ENCODE data around the gene DET1. TPM values are rescaled to one million over a fixed set of nuclear protein-coding genes. Genes with fewer than 3 reads are reported as not detected.

The DET1 gene
- total RNA-seq, 1 experiment from 2014 or later, result 6.1 TPM

DNA sequence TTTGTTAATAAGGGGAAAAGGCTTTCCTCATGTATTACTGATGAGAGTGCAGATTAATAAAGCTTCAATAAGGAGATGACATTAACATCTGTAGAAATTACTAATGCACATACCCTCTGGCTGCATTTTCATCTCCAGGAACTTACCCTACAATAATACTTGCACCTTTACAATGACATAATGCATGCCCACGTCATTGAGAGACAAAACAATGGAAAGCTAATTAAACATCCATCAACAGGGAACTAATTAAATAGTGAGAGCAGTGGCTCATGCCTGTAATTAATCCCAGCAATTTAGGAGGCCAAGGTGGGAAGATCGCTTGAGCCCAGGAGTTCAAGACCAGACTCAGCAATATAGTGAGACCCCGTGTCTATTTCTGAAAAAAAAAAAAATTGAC lies 32.8 kb upstream of the DET1 start (continued):
- TF ChIP-seq, protein P1, sequence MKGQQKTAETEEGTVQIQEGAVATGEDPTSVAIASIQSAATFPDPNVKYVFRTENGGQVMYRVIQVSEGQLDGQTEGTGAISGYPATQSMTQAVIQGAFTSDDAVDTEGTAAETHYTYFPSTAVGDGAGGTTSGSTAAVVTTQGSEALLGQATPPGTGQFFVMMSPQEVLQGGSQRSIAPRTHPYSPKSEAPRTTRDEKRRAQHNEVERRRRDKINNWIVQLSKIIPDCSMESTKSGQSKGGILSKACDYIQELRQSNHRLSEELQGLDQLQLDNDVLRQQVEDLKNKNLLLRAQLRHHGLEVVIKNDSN (CRISPR knock-in tag; IDR thresholded peaks at IDR 0.05), result no peak
- TF ChIP-seq GABPB1 (CRISPR knock-in tag; IDR thresholded peaks at IDR 0.05) (no peak), FOXK1 (CRISPR knock-in tag; IDR thresholded peaks at IDR 0.05) (no peak), TCF7 (CRISPR knock-in tag; IDR thresholded peaks at IDR 0.05; ENCODE audit: low read depth) (no peak)

DNA sequence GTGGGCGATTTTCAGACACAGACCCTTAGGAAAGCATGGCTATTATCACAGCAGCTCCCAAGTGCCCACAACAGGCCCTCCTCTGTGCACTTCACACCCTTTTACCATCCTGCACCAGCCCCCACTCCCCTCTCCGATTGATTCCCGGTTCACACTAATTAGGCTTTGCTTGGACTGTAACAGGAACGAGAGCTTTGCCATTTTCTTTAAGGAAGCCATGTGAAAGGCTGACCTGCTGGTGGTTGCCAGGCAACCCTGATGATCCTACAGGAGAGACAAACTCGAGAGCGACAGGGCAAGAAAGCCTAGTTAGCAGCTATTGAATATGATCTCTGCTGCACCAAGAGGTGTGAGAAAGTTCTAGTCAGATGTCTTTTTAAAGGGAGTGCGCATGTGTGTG lies 28.2 kb upstream of the DET1 start:
- no peak for TF ChIP-seq GRHL2 (CRISPR knock-in tag; IDR thresholded peaks at IDR 0.05; ENCODE audit: insufficient replicate concordance, severe bottlenecking)
- no peak for TF ChIP-seq STAT6 (CRISPR knock-in tag; conservative IDR thresholded peaks at IDR 0.05; ENCODE audit: low read depth)
- TF ChIP-seq NFYB (CRISPR knock-in tag; conservative IDR thresholded peaks at IDR 0.05; ENCODE audit: low read depth), result no peak
- TF ChIP-seq FOXK1 (CRISPR knock-in tag; IDR thresholded peaks at IDR 0.05), result no peak
- TF ChIP-seq NR1H2 (CRISPR knock-in tag; IDR thresholded peaks at IDR 0.05), result no peak
- no peak for TF ChIP-seq SP1 (CRISPR knock-in tag; conservative IDR thresholded peaks at IDR 0.05)
- no peak for TF ChIP-seq NR3C1 (CRISPR knock-in tag; conservative IDR thresholded peaks at IDR 0.05; ENCODE audit: low read depth)
- H3K27ac Mint-ChIP-seq, result no peak overlapping the region
- peaks cover 9% of the 10 kb centered on the region for H3K4me1 Mint-ChIP-seq
- ATAC-seq (peak; percentile 43; the same call in 1 of the 2 replicates), DNase-seq (ENCODE audit: low spot score) (no peak)
- CTCF ChIA-PET, result interaction anchor here (0.6 to 1.2 kb wide), 2 partner anchors 37 to 139 kb away, joined by 3 to 4 read pairs; no protein-coding TSS in a partner anchor
- H3K9me3 Mint-ChIP-seq, result no peaks in the 10 kb centered on the region
- H3K36me3 Mint-ChIP-seq, result no peaks in the 10 kb centered on the region
- H3K27me3 Mint-ChIP-seq (ENCODE audit: low read depth), result no peaks in the 10 kb centered on the region; the same call in 1 of the 2 replicates
- H3K4me3 Mint-ChIP-seq, result no peak overlapping the region
- POLR2A ChIA-PET, result no interaction called here

DNA sequence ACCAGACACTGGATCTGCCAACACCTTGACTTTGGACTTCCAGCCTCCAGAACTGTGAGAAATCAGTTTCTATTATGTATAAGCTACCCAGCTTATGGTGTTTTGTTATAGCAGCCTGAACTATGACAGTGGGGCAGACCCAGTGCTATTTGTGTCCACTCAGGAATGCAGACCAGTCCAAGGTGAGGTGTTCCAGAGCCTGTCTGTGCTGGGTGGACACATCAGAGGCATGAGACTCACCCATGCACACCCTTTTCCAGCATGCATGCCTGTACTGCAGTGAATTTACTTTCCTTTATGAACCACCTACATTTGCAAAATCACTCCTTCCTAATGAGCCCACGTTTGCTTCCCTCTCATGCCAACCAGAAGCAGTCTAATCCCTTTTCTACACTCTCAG lies 27.6 kb upstream of the DET1 start:
- Mint-ChIP-seq H3K4me1 (peaks cover 9% of the 10 kb centered on the region), H3K27ac (no peak overlapping the region), H3K4me3 (no peak overlapping the region), H3K36me3 (no peaks in the 10 kb centered on the region), H3K27me3 (ENCODE audit: low read depth) (no peaks in the 10 kb centered on the region; the same call in 1 of the 2 replicates), H3K9me3 (no peaks in the 10 kb centered on the region)
- no peak for TF ChIP-seq CBFB (CRISPR knock-in tag; IDR thresholded peaks at IDR 0.05; ENCODE audit: low read depth)
- TF ChIP-seq, protein P2, sequence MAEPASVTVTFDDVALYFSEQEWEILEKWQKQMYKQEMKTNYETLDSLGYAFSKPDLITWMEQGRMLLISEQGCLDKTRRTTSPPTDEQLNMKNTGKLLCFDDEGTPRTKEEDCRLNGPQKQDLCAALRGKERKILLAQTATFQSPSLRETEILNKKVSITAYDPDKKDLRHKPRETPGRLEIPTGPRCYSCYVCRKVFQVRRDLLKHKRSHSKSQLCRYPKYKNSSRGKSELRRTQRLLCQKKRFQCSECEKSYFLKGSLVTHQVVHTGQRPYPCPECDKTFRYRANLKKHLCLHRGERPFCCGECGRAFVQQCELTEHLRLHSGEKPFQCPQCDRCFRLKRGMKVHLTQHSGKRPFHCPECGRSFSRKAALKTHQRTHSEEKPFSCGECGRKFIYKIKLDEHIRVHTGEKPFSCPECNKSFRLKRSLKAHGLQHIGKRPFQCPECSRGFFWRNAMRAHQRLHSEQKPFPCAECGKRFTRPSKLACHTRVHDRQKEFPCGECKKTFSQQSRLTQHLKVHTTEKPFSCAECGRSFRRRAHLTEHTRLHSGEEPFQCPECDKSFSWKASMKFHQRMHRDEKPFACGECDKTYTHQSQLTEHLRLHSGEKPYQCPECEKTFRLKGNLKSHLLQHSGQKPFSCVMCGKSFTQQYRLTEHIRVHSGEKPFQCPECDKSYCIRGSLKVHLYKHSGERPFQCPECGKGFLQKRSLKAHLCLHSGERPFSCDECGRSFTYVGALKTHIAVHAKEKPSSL (CRISPR knock-in tag; conservative IDR thresholded peaks at IDR 0.05), result no peak
- no peak for TF ChIP-seq E2F4 (CRISPR knock-in tag; IDR thresholded peaks at IDR 0.05; ENCODE audit: borderline replicate concordance, low read depth)
- TF ChIP-seq ZNF121 (CRISPR knock-in tag; IDR thresholded peaks at IDR 0.05), result no peak
- no peak for TF ChIP-seq GABPB1 (CRISPR knock-in tag; IDR thresholded peaks at IDR 0.05)
- no peak for TF ChIP-seq ZBTB21 (CRISPR knock-in tag; IDR thresholded peaks at IDR 0.05; ENCODE audit: borderline replicate concordance)
- TF ChIP-seq ZNF671 (CRISPR knock-in tag; IDR thresholded peaks at IDR 0.05), result no peak
- ATAC-seq (no peak), DNase-seq (ENCODE audit: low spot score) (no peak)
- CTCF ChIA-PET, result interaction anchor here (0.6 to 1.2 kb wide), 2 partner anchors 37 to 139 kb away, joined by 3 to 4 read pairs; no protein-coding TSS in a partner anchor
- POLR2A ChIA-PET, result interaction anchor here (0.5 kb wide), 1 partner anchor 558 kb away, joined by 4 read pairs; no protein-coding TSS in a partner anchor
